HG02571 (cell line): Measurements from ENCODE around the gene TOX2.

Source experiments
- ATAC-seq: cut with Tn5 transposase; IDR thresholded peaks from one replicate; pipeline ENCODE4 v1.9.1; 2021; ENCODE audit warnings: mild to moderate bottlenecking, moderate library complexity; ENCODE audit not compliant: unreplicated experiment

The TOX2 gene

GRCh38 chr20:43914311-43915210 lies at the start of gene TOX2:
TSS of gene TOX2 (plus strand) at chr20:43914852. CDS start at chr20:43914892, 40 bp downstream.
- ATAC-seq: peak; percentile 35

DNA sequence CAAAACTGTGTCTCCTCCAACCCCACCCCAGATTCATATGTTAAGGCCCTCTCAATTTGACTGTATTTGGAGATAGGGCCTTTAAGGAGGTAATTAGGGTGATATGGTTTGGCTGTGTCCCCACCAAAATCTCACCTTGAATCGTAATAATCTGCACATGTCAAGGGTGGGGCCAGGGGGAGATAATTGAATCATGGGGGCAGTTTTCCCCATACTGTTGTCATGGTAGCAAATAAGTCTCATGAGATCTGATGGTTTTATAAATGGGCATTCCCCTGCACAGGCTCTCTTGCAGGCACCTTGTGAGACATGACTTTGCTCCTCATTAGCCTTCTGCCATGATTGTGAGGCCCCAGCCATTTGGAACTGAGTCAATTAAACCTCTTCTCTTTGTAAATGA lies 46.6 kb upstream of the TOX2 start:
- no peak for ATAC-seq

DNA sequence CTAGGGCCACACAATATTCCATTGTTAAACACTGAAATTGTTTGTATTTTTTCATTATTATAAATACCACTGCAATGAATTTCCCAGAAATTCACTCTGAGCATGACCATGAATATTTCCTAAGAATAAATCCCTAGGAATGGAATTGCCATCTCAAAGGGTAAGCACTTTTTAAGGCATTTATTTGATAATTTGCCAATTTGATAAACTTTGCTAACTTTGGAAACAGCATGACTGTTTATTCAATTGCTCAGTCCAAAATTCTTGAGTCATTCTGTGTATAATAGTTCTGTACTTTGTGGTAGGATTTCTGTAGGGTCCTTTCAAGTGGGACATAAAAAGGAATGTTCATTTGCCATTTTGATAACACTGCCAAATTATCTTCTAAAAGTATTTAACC lies 44.2 kb upstream of the TOX2 start:
- ATAC-seq: no peak

- ATAC-seq: no peak
These were observed 35.9 kb upstream of the TOX2 start for GRCh38 chr20:43878776-43879175.

DNA sequence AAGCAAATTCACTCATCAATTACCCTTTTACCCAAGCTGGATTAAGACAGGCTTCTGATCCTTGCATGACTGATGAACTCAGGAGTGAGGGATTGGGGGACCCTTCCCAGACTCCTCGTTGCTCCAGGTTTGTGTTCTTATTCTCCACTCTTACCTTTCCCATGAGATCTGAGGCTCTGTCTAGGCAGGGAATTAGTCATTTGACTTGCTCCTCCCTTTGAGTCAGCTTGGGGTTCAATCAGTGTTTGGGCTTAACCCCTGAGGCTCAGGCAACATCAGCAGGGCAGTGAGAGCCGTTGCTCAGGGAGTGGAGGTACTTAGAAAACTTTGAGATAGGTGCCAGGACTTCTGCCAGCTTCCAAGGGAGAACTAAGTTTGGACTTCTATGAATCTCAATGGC lies 20.7 kb upstream of the TOX2 start:
- no peak for ATAC-seq

DNA sequence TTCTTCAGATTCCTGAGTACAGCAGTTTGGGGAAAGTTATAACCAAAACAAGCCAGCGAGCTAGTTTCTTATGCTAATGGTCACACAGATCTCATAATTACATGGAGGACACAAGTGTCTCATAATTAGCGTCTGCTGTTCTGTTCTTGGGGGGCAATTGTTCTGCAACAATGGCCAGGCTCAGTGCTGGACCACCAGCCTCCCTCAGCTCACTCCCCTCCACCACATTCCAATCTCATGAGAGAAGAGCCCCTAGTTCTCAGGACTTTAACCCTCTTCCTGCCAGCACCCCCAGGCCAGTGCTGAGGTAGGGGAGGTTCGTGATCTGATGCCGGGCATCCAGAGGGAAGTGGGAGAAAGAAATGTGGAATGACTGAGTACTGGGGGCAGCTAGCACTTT lies 20.2 kb upstream of the TOX2 start:
- ATAC-seq: no peak

DNA sequence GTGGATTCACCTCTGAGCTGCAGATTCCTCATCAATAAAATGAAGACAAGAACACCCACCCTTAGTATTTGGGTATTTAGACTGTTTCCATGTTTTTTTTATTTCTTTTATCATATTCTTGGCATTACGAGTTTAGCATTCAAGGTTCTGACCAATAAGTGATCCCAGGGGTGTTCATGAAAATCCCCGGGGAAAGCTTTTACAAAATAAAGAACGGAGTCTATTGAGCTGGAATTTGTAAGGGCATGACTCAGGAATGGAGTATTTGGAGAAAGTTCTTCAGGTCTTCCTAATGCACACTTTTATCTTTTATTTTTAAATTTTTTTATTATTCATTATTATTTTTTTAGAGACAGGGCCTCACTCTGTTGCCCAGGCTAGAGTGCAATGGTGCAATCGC lies 19.4 kb upstream of the TOX2 start:
- ATAC-seq: no peak

- ATAC-seq: no peak
These were observed 15.2 kb upstream of the TOX2 start for GRCh38 chr20:43899274-43900120.

- ATAC-seq: no peak
These were observed 14.6 kb upstream of the TOX2 start for GRCh38 chr20:43900121-43900466.

DNA sequence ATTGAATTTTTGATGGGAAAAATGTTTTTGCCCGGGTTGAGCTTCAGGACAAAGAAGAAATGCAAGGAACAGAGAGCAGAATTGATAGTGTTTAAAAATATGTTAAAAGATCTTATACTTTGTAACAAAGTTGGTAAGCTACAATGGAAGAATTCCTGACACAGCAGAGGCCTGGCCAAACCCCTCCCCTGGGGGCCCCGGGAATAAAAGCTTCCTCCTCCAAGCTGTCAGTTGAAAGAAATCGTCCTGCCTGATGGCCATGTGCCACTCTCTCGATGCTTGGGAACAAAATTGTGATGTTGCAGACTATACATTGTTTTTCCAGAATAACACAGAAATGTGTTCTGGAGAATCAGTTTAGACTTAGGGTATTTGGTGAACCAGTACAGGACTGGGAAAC lies 14.2 kb upstream of the TOX2 start:
- ATAC-seq: no peak

DNA sequence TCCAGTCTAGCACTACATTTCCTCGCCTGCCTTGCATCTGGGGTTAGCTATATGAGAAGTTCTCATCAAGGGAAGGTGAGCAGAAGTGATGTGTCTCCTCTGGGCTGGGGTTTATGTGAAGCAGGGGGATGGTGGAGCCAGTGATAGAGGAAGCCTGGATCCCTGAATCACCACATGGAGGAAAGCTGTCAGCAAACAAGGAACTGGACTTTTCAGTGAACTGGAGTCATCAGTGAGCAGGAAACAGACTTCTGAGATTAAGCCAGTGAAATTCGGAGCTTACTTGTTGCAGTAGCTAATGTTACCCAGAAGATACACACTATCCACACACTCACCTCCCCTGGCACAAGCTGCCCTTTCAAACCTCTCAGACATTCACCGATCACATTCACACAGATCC lies 13.4 kb upstream of the TOX2 start:
- no peak for ATAC-seq

DNA sequence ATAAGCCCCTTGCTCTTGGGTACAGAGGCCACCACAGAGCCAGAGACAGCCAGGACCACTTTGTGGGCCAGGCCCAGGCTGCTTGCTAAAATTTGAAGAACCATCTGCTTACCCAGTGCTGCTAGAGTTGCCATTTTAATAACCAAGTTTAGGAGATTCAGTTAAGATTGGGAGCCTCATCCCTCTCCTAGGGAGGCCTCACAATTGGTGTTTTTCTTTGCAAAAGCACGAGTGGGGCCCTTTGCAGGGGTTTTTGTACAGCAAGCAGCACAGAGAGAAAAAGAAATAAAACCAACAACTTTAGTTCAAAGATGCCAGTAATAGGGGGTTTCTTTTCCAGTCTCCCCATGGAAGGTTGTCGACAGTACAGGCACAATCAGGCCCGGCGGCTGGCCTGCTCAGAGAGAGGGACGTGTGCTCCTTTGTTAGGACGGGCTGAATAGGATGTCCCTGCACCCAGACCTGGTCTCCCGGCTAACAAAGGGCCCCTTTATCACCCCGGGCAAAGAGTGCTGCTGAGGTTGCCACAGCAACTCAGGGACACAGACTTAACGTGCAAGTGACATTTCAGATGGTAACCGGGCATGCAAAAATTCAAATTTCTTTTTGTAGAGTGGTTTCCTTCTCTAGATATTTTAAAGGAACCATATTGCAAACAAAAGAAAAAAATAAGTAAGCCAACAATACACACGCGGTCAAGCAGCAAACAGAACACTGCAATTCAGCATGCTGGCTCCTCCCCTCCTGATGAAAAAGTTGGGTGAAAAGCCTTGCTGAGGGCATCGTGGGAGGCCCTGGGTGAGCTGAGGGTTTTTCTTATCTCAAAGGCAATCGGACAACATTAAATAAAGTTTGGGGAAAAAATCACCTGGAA lies 10.5 kb upstream of the TOX2 start:
- ATAC-seq: no peak

DNA sequence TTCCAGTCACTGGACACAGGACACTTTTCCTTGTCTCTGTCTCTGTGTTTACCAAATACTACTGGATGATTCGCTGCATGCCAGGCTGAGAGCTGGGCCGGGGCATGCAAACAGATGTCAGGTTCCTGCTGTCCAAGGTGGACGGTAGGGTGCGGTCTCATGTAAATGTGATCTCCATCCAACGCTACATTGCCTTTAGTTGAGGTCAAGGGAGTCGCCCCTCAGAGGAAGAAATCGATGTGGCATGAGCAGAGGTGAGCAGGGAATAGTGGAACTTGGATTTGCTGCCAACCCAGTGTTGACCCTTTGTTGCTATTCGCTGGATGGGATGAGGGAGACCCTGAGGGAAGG lies 9.8 kb upstream of the TOX2 start:
- ATAC-seq: no peak

- no peak for ATAC-seq
These were observed 8.1 kb upstream of the TOX2 start for GRCh38 chr20:43906505-43907034.

DNA sequence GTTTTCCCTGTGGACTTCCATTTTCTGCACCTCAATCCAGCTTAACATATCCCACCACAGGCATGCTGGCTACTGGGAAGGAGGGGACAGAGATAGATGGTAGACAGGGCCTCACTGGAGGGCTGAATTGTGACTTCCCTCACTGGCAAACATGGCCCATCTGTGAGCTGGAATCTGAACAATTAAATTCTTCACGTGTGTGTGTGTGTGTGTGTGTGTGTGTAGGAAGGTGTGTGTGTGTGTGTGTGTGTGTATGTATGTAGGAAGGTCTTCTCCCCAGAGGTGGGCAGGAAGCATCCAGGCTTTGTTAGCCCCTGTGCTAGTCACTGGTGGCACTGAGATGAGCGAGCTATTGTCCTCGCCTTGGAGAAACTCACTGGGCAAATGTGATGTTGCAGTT lies 5.4 kb upstream of the TOX2 start:
- ATAC-seq: no peak

- no peak for ATAC-seq
These were observed 4.9 kb upstream of the TOX2 start for GRCh38 chr20:43909720-43910119.

- ATAC-seq: no peak
These were observed 4.1 kb upstream of the TOX2 start for GRCh38 chr20:43910564-43910963.

DNA sequence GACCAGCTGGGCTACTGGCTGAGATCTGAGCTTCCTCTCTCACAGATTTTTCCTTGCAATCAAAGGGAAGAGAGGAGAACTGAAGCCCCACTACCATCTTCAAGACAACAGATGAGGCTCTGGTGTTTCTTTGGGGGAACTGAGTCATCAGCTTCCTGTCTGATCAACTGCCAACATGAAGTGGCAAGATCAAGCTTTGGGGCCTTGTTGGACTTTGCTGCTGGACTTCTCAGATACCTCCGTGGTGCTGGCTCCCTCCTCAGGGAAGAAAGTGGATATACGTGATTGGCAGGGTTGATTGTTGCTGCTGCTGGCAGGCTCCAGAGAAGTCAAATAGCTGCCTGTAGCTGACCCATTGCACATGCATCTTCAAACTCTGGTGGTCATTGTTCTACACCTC lies 3.6 kb upstream of the TOX2 start:
- ATAC-seq: no peak

DNA sequence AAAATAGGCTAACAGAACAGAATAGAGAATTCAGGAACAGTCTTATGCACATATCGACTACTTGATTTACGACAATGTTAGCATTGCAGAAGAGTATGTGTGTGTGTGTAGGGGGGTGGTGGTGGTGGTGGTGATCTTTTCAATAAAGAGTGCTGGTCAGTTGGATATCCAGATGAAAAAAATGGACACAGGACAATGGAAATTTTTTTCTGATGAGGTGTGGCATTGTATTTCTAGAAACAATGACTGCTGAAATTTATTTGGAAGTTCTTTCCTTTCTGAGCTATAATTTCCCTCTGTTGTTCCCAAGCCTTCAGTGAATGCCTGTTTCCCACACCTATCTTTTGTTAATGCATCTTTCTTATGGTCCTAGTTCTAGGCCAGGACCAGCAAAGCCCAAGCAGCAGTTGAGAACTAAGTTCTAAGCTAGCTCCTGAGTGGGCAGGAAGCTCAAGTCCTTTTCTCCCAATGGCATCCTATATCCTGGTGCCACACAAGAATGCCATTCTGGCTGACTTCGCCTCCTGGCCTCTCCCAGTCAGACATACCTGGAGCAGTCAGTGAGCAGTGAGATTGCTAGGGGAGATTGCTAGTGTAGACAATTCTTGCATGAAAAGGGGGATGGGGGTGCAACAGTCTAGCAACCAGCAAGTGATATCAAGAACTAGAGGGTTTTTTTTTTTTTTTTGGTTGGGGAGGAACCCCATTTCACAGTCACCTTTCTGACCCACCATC lies 1.2 kb upstream of the TOX2 start:
- ATAC-seq: no peak
